NT2/D1 (cell line): ENCODE measurements around the gene DUSP22.

ENCODE experiments used
- DNase-seq: peaks from one replicate; pipeline ENCODE4 v3.0.0-alpha.2; 2011; ENCODE audit warnings: low read depth, low spot score
- H3K27me3 ChIP-seq: 2 replicates; pipeline ENCODE4 v1.6.0; 2011; ENCODE audit warnings: mild to moderate bottlenecking; ENCODE audit not compliant: insufficient read length, insufficient read depth
- H3K36me3 ChIP-seq: 2 replicates; pipeline ENCODE4 v1.6.1; 2011; ENCODE audit warnings: mild to moderate bottlenecking, low read length, mixed read lengths; ENCODE audit not compliant: insufficient read depth, insufficient read length
- H3K4me1 ChIP-seq: 2 replicates; pipeline ENCODE4 v1.5.1; 2011; ENCODE audit not compliant: insufficient read depth, insufficient read length
- H3K4me3 ChIP-seq: 2 replicates; pipeline ENCODE4 v1.5.1; 2011; ENCODE audit warnings: low read depth; ENCODE audit not compliant: insufficient read length
- H3K9ac ChIP-seq: 2 replicates; pipeline ENCODE4 v1.6.0; 2011; ENCODE audit warnings: low read depth; ENCODE audit not compliant: insufficient read length
- H3K9me3 ChIP-seq: 2 replicates; pipeline ENCODE4 v1.5.1; 2011; ENCODE audit warnings: mild to moderate bottlenecking, low read length; ENCODE audit not compliant: insufficient read depth
- SUZ12 ChIP-seq: IDR thresholded peaks from 2 replicates; pipeline ENCODE4 v1.6.1; 2011; ENCODE audit not compliant: insufficient read length, insufficient read depth; ENCODE audit errors: extremely low read depth
- YY1 ChIP-seq: IDR thresholded peaks from 2 replicates; pipeline ENCODE4 v1.6.1; 2011; ENCODE audit not compliant: insufficient read length, insufficient read depth
- ZNF274 ChIP-seq: IDR thresholded peaks from 2 replicates; pipeline ENCODE4 v1.6.1; 2011; ENCODE audit warnings: mild to moderate bottlenecking, low read depth, low read length

Gene DUSP22

DNA sequence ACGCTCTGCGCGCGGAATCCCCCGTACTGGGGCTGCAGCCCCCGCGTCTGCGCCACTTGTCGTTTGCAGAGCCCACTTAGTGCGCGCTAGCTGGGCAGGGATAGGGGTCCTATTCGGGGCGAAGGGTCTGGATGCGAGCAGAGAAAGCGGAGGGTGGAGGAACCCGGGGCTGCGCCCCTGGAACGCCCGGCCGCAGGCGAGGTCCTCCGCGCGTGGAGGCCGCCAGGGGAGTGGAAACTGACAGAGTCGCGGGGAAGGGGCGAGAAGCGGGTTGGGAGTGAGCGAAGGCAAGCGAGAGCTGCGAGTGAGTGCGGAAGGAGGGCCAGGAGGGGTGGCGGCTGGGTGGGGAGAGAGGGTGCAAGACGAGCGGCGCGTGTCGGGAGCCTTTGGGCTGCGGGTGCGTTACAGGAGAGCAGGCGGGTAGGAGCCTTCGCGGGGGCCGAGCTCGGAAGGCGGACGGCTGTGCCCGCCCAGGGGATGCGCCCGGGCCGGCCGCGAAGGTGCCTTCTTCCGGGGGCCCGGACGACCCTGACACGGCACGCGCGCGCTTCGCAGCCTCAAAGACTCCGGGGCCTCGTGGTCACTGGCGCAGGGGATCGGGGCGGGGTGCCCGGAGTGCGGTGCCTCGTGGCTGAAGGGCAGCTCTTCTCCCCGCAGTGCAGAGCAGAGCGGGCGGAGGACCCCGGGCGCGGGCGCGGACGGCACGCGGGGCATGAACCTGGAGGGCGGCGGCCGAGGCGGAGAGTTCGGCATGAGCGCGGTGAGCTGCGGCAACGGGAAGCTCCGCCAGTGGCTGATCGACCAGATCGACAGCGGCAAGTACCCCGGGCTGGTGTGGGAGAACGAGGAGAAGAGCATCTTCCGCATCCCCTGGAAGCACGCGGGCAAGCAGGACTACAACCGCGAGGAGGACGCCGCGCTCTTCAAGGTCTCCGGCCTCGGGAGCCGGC, 100.4 kb downstream of the DUSP22 start:
- Histone ChIP-seq H3K27me3 (peaks cover 53% of the 10 kb centered on the region), H3K4me3 (peak overlapping the region; percentile 55), H3K9ac (peak overlapping the region; percentile 85)

DNA sequence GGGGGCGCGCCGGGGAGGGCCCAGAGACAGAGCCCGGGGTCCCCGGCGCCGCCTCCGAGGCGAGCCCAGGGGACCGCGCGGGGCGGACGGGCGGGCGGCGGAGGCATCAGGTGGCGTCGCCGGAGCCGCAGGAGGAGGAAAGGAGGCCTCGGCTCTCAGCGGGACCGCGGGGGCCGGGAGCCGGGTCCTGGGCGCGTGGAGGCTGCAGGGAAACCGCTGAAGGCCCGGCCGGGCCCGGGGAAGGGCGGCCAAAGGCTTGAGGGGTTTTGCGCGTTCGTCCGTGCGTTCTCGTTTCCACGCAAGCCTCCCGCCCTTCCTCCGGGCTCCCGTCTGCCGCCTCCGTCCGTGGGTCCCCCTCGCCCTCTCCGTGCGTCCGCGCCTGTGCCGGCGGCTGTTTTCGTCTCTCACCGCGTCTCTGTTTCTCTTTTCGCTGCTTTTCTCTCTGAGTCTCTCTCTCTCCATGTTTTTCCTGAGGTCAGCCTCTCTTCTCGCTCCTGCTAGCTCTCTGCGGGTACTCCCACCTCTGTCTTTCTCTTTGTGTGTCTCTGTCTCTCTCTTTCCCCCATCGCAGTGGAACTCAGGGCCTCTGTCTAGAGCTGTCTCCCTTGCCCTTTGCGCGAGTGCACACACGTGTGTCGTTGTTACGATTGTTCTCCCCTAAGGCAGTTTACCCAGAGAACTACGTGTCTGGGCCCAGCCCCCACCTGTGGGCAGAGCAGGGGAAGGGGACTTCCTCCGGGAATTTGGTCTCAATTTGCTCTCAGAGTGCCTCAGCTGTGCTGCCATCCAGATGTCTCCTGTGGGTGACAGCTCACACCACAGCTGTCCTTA, 101.3 kb downstream of the DUSP22 start:
- H3K9ac ChIP-seq, result peak overlapping the region; percentile 85
- H3K27me3 ChIP-seq, result peaks cover 53% of the 10 kb centered on the region
- no peak for TF ChIP-seq ZNF274
- TF ChIP-seq YY1, result no peak
- peak; percentile 3 for TF ChIP-seq SUZ12
- peaks cover 29% of the 10 kb centered on the region for H3K36me3 ChIP-seq
- peak overlapping the region; percentile 55 for H3K4me3 ChIP-seq
- no peaks in the 10 kb centered on the region for H3K9me3 ChIP-seq
- H3K4me1 ChIP-seq, result peaks cover 3% of the 10 kb centered on the region
- DNase-seq, result no peak

More for the DNA sequence above, 100.4 kb downstream of the DUSP22 start:
- no peaks in the 10 kb centered on the region for H3K9me3 ChIP-seq
- peaks cover 24% of the 10 kb centered on the region for H3K36me3 ChIP-seq
- peaks cover 3% of the 10 kb centered on the region for H3K4me1 ChIP-seq
- DNase-seq, result no peak
- TF ChIP-seq YY1 (no peak), ZNF274 (no peak), SUZ12 (peak; percentile 20)

DNA sequence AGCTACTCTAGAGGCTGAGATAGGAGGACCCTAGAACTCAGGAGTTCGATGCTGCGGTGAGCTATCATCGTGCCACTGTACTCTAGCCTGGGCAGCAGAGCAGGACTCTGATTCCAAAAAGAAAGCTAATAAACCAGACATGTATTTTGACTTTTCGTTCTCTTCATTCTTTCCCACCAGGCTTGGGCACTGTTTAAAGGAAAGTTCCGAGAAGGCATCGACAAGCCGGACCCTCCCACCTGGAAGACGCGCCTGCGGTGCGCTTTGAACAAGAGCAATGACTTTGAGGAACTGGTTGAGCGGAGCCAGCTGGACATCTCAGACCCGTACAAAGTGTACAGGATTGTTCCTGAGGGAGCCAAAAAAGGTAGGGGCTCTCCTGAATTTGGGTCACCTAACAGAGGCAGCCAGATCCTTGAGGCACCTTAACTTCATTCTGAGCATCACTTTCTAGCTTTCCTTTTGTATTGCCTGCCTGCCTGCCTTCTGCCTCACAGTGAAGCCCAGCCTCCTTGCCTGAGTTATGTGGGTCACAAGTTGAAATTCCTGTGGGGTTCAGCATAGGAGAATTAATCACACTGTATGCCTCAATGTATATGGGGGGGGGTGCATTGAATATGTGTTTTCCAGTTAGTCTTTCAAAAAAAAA, 102.5 kb downstream of the DUSP22 start:
- no peak overlapping the region for H3K9ac ChIP-seq
- H3K9me3 ChIP-seq, result no peaks in the 10 kb centered on the region
- peaks cover 35% of the 10 kb centered on the region for H3K36me3 ChIP-seq
- TF ChIP-seq YY1 (no peak), ZNF274 (no peak), SUZ12 (no peak)
- H3K4me1 ChIP-seq, result peaks cover 3% of the 10 kb centered on the region
- H3K27me3 ChIP-seq, result peaks cover 46% of the 10 kb centered on the region
- no peak overlapping the region for H3K4me3 ChIP-seq
- no peak for DNase-seq

DNA sequence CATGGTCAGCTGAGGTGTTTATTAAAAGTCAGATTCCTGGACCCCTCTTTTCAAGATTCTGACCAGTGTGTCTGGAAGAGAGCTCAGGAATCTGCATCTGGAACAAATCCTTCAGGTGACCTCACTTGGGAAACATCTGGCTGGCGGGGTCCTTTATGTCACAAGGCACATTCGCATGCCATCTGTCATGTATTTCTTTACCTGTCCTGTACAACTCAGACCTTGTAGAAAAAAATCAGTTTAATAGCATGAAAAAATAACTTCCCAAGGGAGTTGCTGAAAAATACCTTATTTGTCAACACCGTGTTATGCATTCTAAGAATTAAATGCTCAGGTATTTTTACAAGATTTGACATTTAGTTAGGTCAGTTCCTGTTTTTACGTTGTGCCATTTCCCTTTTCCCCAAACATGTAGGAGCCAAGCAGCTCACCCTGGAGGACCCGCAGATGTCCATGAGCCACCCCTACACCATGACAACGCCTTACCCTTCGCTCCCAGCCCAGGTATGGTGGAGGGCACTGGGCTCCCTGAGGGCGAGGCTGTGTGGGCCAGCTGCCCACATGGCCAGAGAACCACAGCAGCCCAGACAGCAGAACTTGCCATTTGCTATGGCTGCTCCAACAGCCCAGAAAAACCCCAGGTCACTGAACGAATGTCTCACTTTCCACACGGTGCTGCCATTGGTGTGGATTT, 103.3 kb downstream of the DUSP22 start:
- Histone ChIP-seq H3K4me1 (peaks cover 3% of the 10 kb centered on the region), H3K9ac (no peak overlapping the region), H3K27me3 (peaks cover 37% of the 10 kb centered on the region), H3K36me3 (peaks cover 35% of the 10 kb centered on the region), H3K9me3 (no peaks in the 10 kb centered on the region), H3K4me3 (no peak overlapping the region)
- DNase-seq, result no peak
- no peak for TF ChIP-seq YY1
- TF ChIP-seq SUZ12, result no peak
- no peak for TF ChIP-seq ZNF274

DNA sequence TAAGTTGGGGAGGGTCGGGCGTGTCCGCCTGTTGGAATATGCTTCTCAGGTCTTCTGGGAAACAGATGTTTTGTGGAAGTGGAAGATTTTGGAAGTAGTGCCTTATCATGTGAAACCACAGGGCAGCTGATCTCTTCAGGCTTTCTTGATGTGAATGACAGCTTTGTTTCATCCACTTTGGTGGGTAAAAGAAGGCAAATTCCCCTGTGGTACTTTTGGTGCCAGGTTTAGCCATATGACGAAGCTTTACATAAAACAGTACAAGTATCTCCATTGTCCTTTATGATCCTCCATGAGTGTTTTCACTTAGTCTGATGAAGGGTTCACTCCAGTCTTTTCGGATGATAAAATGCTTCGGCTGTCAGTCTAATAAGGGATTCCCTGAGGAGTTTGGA, 103.8 kb downstream of the DUSP22 start:
- Histone ChIP-seq H3K9me3 (no peaks in the 10 kb centered on the region), H3K4me1 (peaks cover 3% of the 10 kb centered on the region), H3K36me3 (peaks cover 36% of the 10 kb centered on the region), H3K27me3 (peaks cover 34% of the 10 kb centered on the region), H3K4me3 (no peak overlapping the region), H3K9ac (no peak overlapping the region)
- TF ChIP-seq ZNF274 (no peak), YY1 (no peak), SUZ12 (no peak)
- no peak for DNase-seq

DNA sequence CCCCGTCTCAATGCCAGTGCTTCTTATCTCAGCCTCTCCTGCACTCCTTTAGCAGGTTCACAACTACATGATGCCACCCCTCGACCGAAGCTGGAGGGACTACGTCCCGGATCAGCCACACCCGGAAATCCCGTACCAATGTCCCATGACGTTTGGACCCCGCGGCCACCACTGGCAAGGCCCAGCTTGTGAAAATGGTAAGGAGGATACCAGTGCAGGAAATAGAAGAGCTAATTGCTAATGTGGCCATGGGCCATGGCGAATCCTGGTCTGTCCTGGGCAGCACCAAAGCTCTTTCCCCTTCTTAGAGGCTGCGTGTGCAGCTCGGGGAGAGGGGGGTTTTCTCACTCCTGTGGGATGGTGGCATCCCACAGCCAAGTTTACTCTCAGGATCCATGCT, 104.8 kb downstream of the DUSP22 start:
- peaks cover 31% of the 10 kb centered on the region for H3K27me3 ChIP-seq
- H3K4me3 ChIP-seq, result no peak overlapping the region
- no peaks in the 10 kb centered on the region for H3K9me3 ChIP-seq
- TF ChIP-seq SUZ12, result no peak
- no peak for TF ChIP-seq YY1
- TF ChIP-seq ZNF274, result no peak
- DNase-seq, result no peak
- no peak overlapping the region for H3K9ac ChIP-seq
- H3K36me3 ChIP-seq, result peaks cover 46% of the 10 kb centered on the region
- peaks cover 3% of the 10 kb centered on the region for H3K4me1 ChIP-seq
